CD4-positive, alpha-beta T cell treated with Interleukin-15 for 4 hours (primary cell): ENCODE data around the gene DNAJC22.
A peak's percentile ranks its signal among the peaks of the same experiment; 100 is the strongest.
"Not testable (repeated sequence)": the region's sequence is repeated elsewhere in the genome, so short reads cannot be mapped to it uniquely, and the experiment has no call there.

Source experiments
- DNase-seq: peaks from one replicate; pipeline ENCODE4 v3.0.0-alpha.2; 2020; ENCODE audit warnings: low spot score

DNAJC22 gene

GRCh38 chr12:49375406-49375805 lies 28.7 kb downstream of the DNAJC22 start:
- no peak for DNase-seq

GRCh38 chr12:49377386-49377785 lies 30.7 kb downstream of the DNAJC22 start:
- DNase-seq = no peak

GRCh38 chr12:49380184-49380583 lies 33.5 kb downstream of the DNAJC22 start:
- not testable (repeated sequence) for DNase-seq

- peak; percentile 58 for DNase-seq
Observed at GRCh38 chr12:49388682-49389386, 42.1 kb downstream of the DNAJC22 start.

GRCh38 chr12:49389387-49389703 lies 42.7 kb downstream of the DNAJC22 start:
- DNase-seq = no peak

GRCh38 chr12:49397000-49397399 lies 50.3 kb downstream of the DNAJC22 start:
- no peak for DNase-seq

- no peak for DNase-seq
Observed at GRCh38 chr12:49400304-49400703, 53.6 kb downstream of the DNAJC22 start.
